ENCODE results near the gene COX19.
"Not testable (repeated sequence)": the region's sequence is repeated elsewhere in the genome, so short reads cannot be mapped to it uniquely, and the experiment has no call there.

The COX19 gene

DNA sequence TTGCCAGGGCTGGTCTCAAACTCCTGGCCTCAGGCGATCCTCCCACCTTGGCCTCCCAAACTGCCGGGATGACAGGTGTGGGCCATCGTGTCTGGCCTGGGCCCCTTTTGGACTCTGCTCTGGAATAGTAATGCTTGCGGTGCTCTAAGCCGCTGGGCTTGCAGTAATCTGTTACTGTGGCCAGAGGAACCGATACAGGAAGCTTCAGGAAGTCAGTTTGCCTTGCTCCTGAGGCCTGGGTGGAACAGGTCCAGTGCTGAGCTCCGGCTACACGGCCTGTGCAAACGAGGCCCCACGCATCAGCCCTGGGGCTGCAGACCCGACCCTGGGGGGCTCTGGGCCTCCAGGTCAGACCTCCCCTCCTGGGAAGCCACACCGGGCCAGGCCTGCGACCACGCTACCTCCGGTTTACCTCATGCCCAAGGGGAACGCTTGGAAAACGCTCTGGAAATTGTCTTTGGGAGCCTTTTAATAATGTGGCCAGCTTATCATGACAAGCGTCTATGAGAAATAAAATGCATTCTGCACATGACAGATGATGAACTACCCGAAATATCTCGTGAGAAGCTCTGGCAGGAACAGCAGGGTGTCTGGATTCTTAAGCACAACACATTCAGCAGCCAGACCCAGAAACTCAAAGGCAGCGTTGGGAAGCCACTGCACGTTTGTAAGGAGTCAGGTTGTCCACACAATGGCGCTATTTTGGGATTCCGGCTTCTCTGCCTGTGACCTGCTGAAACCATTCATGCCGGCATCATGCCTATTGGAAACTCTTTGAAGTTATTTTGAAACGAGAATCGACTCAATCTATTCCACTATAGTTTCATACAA is 10.7 kb downstream of the COX19 start:
- Histone ChIP-seq H3K27ac (peak overlapping the region; percentile 82), H3K9me3 (ENCODE audit: low read depth, low read length) (no peaks in the 10 kb centered on the region), H3K36me3 (ENCODE audit: insufficient read depth, low read length) (peaks cover 27% of the 10 kb centered on the region), H3K9ac (ENCODE audit: insufficient read length) (peak overlapping the region; percentile 58), H3K4me3 (peak overlapping the region; percentile 4)
- no peak; the same call in 1 of the 2 replicates for TF ChIP-seq POLR2AphosphoS5 (IDR thresholded peaks at IDR 0.05; ENCODE audit: borderline replicate concordance, low read depth, low read length)
- DNase-seq (ENCODE audit: low read depth, low spot score): peak; percentile 76

- no peak overlapping the region for H3K27ac ChIP-seq
- peaks cover 19% of the 10 kb centered on the region for H3K36me3 ChIP-seq (ENCODE audit: insufficient read depth, low read length)
- H3K9ac ChIP-seq (ENCODE audit: insufficient read length): no peak overlapping the region
- no peak overlapping the region for H3K4me3 ChIP-seq
- DNase-seq (ENCODE audit: low read depth, low spot score): no peak
- TF ChIP-seq EZH2 (IDR thresholded peaks at IDR 0.05) (no peak), FOXP2 (optimal IDR thresholded peaks at IDR 0.05; ENCODE audit: control extremely low read depth, extremely low read length, insufficient read depth) (no peak), POLR2AphosphoS5 (IDR thresholded peaks at IDR 0.05; ENCODE audit: borderline replicate concordance, low read depth, low read length) (no peak)
- no peaks in the 10 kb centered on the region for H3K9me3 ChIP-seq (ENCODE audit: low read depth, low read length)
These were observed 11.9 kb downstream of the COX19 start for GRCh38 chr7:963236-964078.

DNA sequence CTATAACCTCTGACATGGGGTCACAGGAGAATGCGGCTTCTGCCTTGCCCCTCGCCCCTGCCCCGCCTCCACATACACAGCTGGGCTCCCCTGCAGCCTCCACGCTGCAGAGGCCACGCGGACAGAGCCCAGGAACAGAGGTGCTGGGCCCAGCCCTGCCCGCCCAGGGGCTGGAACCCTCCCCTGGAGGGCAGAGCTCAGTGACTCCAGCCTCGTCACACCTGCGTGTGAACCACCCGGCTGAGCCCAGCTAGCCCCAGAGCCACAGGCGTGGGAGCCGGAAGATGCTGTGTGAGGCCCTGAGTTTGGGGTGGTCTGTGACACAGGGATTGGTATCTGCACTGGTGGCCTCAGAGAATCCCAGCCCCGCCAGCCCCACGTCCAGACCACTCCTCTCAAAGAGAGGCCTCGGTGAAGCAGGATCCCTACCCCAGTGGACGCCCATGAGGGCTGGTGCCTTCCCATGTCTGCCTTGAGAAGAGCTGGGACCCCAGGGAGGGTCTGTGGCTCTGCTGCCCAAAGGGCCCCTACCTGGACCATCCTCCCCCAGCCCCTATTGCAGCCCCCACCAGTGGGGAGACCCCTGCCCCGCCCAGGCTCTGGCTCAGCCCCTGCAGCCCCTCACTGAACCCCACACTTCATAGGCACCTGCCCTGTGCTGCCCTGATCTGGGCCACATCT is 12.8 kb downstream of the COX19 start:
- H3K4me3 ChIP-seq: no peak overlapping the region
- peaks cover 11% of the 10 kb centered on the region; the same call in 1 of the 2 replicates for H3K36me3 ChIP-seq (ENCODE audit: insufficient read depth, low read length)
- no peak overlapping the region for H3K27ac ChIP-seq
- no peak for DNase-seq (ENCODE audit: low read depth, low spot score)
- no peak for TF ChIP-seq FOXP2 (optimal IDR thresholded peaks at IDR 0.05; ENCODE audit: control extremely low read depth, extremely low read length, insufficient read depth)
- TF ChIP-seq EZH2 (IDR thresholded peaks at IDR 0.05): no peak
- no peak for TF ChIP-seq POLR2AphosphoS5 (IDR thresholded peaks at IDR 0.05; ENCODE audit: borderline replicate concordance, low read depth, low read length)
- no peak overlapping the region for H3K9ac ChIP-seq (ENCODE audit: insufficient read length)
- H3K9me3 ChIP-seq (ENCODE audit: low read depth, low read length): no peaks in the 10 kb centered on the region

DNA sequence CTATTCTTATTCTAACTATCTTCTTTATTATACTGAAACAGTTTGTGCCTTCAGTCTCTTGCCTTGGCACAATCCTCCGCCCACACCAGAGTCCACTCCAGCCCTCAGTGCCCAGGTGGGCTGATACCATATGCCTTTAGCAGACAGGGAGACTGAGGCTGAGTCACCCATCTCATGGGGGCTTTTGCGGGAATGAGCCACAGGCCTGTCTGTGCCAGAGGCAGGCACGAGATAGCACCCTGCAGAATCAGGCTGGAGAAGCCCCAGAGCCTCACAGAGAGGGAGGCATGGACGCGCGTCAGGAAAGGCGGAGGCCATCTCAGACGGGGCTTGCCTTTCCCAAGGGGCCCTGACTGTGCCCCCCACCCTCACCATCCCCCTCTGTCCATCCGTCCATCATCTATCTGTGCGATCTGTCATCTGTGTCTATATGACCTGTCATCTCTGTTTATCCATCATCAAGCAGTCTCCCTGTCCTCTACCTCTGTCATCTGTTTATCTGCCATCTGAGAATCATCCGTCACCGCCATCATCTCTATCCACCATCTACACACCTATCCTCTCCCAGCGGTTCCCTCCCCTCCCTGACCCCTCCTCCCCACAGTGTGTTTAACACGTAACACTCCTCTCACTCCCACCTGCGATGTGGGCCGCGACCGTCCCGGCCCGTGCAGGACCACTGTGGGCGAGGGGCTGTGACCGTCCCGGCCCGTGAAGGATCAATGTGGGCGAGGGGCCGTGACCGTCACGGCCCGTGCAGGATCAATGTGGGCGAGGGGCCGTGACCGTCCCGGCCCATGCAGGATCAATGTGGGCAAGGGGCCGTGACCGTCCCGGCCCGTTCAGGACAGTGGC is 13.6 kb downstream of the COX19 start:
- TF ChIP-seq POLR2AphosphoS5 (IDR thresholded peaks at IDR 0.05; ENCODE audit: borderline replicate concordance, low read depth, low read length) (no peak), FOXP2 (optimal IDR thresholded peaks at IDR 0.05; ENCODE audit: control extremely low read depth, extremely low read length, insufficient read depth) (no peak), EZH2 (IDR thresholded peaks at IDR 0.05) (no peak)

GRCh38 chr7:960972-961371 is 14.4 kb downstream of the COX19 start:
- DNase-seq (ENCODE audit: low read depth, low spot score); H3K36me3 ChIP-seq (ENCODE audit: insufficient read depth, low read length); H3K27ac ChIP-seq; H3K9ac ChIP-seq (ENCODE audit: insufficient read length); H3K9me3 ChIP-seq (ENCODE audit: low read depth, low read length); H3K4me3 ChIP-seq: not testable (repeated sequence)

More for the DNA sequence above, 13.6 kb downstream of the COX19 start:
- H3K4me3 ChIP-seq: no peak overlapping the region
- no peak overlapping the region for H3K27ac ChIP-seq
- H3K9ac ChIP-seq (ENCODE audit: insufficient read length): no peak overlapping the region
- H3K36me3 ChIP-seq (ENCODE audit: insufficient read depth, low read length): peaks cover 4% of the 10 kb centered on the region; the same call in 1 of the 2 replicates
- no peak for DNase-seq (ENCODE audit: low read depth, low spot score)
- no peaks in the 10 kb centered on the region for H3K9me3 ChIP-seq (ENCODE audit: low read depth, low read length)

GRCh38 chr7:960269-960871 is 15.0 kb downstream of the COX19 start:
- DNase-seq (ENCODE audit: low read depth, low spot score): no peak
- TF ChIP-seq POLR2AphosphoS5 (IDR thresholded peaks at IDR 0.05; ENCODE audit: borderline replicate concordance, low read depth, low read length): no peak
- TF ChIP-seq EZH2 (IDR thresholded peaks at IDR 0.05): no peak
- TF ChIP-seq FOXP2 (optimal IDR thresholded peaks at IDR 0.05; ENCODE audit: control extremely low read depth, extremely low read length, insufficient read depth): no peak
- Histone ChIP-seq H3K9ac (ENCODE audit: insufficient read length) (no peak overlapping the region), H3K27ac (no peak overlapping the region), H3K9me3 (ENCODE audit: low read depth, low read length) (no peaks in the 10 kb centered on the region), H3K4me3 (no peak overlapping the region), H3K36me3 (ENCODE audit: insufficient read depth, low read length) (no peaks in the 10 kb centered on the region)

DNA sequence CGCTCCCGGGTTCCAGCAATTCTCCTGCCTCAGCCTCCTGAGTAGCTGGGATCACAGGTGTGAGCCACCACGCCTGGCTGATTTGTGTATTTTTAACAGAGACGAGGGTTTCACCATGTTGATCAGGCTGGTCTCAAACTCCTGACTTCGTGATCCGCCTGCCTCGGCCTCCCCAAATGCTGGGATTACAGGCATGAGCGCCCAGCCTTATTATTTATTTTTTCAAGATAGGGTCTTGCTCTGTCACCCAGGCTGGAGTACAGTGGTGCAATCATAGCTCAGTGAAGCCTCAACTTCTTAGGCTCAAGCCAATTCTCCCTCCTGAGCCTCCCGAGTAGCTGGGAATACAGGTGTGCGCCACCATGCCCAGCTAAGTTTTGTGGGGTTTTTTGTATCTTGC is 15.6 kb downstream of the COX19 start:
- not testable (repeated sequence) for DNase-seq (ENCODE audit: low read depth, low spot score); H3K27ac ChIP-seq; H3K36me3 ChIP-seq (ENCODE audit: insufficient read depth, low read length); H3K9me3 ChIP-seq (ENCODE audit: low read depth, low read length); H3K4me3 ChIP-seq; H3K9ac ChIP-seq (ENCODE audit: insufficient read length)
